Stimulated activated CD4-positive, alpha-beta T cell treated with anti-CD3 and anti-CD28 coated beads, Interleukin-15, amount 100 ng/mL, for 24 hours (primary cell): ENCODE measurements around the gene BBLN.
"Not testable (repeated sequence)": the region's sequence is repeated elsewhere in the genome, so short reads cannot be mapped to it uniquely, and the experiment has no call there.

Experiments
- DNase-seq: peaks from one replicate; pipeline ENCODE4 v3.0.0-alpha.2; 2020

Gene BBLN

DNA sequence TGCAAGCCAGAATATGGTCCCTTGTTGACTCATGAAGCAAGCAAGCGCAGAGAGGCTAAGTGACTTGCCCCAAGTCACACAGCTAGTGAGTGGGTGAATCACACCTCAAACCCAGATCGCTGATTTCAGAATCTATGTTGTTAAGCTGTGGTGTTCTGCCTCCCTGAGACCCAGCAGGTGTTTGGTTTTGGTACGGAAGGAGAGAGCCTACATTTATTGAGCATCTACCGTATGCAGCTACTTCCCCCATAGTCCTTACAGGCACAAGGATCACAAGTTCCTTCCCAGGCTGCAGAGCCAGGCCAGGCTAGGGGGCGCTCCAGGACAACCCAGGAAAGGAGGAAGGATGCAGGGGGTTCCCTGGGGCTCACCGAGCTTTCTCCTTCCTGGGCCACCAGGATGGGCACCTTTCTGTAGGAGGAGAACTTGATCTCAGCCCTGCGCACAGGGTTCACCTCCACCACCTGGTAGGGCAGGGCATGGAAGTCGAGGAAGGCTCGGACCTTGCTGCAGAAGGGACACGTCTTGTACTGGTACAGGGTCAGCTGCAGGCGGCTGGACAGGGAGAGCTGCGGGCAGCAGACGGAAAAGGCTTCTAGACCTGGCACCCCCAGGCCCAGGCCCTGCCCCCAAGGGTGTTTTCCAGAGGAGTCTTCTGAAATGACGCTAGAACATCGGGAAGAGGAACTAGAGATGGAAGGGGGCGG, 35.0 kb upstream of the BBLN start:
- peak; percentile 54 for DNase-seq

DNA sequence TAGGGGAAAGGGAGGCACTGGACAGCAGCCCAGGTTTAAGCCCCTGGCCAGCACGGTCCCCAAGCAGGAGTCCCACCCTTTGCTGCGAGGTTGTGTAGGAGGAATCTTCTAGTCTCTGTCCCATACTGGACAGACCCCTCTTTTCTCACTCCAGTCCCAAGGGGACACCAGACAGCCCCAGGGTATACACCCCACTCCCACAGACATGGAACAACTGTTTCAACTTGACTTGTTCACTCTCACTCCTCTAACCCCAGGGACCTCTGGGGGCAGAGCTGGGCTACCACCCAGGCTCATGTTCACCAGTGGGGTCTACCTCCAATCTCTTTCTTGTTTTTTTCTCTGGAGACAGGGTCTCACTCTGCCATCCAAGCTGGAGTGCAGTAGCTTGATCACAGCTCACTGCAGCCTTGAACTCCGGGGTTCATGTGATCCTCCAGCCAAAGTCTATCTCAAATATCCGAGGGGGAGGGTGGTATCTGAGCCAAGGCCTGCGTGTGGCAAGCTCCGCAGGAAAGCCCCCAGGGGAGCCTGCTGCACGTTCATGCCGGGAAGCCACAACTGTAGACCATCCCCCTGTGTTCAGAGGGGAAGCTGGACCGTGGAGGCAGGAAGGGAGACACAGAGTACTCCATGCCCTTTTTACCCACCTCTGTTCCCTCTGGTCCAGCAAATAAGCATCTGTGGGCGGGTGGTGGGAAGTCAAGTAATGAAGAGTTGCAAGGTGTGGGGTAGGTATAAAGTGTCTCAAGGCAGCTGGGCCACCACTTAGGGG, 34.3 kb upstream of the BBLN start:
- DNase-seq = no peak

DNA sequence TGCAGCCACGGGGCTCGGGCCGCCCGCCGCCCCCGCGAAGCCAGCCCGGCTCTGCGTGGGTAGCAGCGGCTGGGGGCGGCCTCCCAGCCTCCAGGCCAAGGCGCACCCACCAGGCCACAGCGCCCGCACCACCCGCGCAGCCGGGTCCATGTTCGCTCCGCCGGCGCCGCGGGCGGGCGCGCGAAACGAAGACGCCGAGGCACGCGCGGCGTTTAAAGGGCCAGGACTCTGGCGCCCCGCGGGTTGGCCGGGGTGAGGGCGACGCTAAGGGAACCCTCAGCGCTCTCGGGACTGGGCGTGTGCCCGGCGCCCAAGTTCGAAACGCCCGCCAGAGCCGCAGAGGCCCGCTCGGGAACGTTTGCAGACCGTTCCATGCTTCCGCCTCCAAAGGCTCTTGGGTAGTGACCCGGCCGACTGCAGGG, 32.5 kb upstream of the BBLN start, which contains the start of gene PTGES2:
TSS of gene PTGES2 (minus strand) at position 162 of the 422 bp plus-strand sequence. CDS start at position 150, 12 bp downstream.
- peak; percentile 86 for DNase-seq

DNA sequence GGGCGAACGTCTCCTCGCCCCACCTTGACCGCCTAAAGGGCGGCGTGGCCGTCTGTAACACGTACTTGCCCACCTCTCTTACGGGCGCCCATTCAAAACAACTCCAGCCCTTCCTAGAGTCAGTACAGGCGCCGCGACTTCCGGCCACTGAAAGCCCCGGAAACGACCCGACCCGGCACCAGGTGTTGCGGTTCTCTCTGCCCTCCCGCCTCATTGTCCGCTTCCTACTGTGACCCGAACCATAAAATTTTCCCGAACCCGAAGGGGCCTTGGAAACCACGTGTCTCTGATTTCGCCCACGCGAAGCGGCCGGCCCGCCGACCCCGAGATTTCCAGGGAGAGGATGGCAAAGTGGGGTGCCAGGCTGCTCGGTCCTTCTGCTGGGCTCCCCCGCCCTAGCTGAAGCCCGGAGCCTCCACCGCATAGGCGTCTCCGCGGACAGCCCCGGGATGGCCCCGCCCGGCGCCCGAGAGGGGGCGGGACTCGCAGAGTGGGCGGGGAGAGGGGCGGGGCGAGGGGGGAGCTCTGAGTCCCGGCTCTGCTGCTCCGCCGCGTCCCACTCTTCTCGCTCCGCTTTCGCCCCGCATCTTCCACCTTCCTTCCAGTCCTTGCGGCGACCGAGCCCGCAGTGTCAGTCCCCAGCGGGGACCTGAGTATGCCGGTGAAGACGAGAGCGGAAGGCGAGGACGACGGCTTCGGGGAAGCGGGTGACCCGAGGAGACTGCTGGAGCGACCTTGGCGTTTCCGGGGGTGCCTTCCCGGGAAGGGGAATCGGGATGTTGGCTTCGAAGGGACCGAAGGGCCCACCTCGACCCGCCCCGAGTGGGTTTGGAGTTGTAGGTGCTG, 31.9 kb upstream of the BBLN start:
- DNase-seq = peak; percentile 85

DNA sequence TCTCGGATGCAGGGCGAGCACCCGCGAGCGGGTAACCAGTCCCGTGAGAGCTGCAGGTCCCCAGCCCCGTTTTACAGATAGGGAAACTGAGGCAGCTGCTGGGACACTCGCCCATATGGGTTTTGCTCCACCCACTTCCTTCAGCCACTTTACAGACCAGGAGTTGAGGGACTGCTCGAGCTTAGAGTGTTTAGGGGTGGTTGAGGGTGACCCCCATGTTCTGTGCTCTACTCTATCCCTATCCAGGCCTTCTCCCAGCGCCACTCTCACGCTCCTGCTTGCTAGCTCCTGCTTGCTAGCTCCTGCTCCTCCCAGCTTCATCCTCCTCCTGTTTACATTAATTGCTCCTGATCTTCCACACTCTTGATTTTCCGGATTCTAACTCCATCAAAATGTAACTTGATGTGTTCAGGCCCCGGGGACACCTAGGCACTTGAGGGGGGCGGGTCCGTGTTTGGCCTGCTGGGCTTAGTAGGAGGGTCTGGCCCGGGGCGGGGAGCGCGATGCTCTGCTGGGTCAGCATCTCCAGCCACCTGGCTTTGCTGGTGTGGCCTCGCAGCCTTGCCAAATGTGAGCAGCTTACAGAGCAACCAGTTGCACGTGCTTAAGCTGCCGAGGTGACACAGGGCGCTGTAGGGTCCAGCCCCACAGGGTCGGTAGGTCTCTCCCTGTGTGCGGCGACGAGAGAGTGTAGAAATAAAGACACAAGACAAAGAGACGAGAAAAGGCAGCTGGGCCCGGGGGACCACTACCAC, 31.1 kb upstream of the BBLN start:
- no peak for DNase-seq

DNA sequence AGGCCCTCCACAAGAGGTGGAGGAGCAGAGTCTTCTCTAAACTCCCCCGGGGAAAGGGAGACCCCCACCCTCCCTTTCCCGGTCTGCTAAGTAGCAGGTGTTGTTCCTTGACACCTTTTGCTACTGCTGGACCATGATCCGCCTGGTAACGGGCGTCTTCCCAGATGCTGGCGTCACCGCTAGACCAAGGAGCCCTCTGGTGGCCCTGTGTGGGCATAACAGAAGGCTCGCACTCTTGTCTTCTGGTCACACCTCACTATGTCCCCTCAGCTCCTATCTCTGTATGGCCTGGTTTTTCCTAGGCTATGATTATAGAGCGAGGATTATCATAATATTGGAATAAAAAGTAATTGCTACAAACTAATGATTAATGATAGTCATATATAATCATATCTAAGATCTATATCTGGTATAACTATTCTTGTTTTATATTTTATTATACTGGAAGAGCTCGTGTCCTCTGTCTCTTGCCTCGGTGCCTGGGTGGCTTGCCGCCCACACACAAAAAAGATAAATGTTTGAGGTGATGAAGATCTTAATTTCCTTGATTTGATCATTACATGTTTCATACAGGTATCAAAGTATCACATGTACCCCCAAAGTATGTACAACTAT, 30.0 kb upstream of the BBLN start:
- peak; percentile 67 for DNase-seq

DNA sequence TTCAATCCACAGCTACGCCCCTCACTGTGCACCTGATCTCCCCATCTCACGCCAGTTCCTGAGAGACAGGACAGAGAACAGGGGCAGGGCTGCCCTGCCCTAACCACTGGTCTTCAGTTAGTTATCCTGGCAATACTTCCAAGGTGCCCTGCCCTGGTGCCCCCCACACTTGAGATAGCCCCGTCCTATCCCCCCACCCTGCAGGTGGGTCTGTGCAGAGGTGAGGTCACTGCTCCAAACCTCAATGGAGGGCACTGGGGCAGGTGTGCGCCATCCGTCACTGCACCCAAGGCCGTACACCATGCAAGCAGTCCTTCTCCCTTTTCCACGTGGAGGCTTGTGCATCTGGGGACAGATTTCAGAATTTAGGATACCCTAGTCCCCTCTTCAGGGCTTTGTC, 29.4 kb upstream of the BBLN start:
- DNase-seq = not testable (repeated sequence)

DNA sequence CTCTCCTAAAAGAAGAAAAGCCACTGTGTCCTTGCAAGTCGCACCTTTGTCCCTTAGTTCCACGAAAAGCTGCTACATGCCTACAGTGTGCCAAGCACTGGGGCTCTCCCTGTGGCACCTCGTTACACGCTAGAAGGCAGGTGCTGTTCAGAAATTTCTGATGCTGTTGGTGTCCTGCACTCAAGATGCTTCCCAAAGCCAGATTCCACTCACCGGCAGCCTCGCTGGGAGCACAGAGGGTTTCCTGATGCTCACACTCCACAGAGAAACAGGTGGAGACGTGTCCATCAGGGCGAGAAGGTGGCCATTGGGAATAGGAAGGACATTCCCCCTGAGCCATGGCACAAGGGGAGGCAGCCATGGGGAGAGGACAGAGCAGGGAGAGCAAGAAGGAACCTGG, 28.7 kb upstream of the BBLN start:
- DNase-seq = not testable (repeated sequence)

DNA sequence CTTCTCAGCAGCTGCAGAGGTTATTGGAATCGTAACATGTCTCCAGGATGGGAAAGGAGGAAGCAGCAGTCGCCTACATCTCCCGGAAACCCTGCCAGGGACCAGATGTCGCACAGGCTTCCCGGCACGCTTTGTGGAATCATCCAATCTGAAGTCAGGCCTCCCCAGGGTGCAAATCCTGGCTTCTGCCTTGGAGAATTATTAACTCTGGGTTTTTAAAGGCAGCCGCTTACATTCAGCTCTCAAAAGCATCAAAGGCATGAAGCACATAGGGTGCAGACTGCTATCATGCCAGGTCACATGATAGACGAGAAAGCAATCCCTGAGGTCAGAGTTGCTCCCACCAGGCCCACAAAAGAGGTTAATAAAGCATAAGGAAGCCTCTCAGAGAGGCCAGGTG, 27.9 kb upstream of the BBLN start:
- not testable (repeated sequence) for DNase-seq

DNA sequence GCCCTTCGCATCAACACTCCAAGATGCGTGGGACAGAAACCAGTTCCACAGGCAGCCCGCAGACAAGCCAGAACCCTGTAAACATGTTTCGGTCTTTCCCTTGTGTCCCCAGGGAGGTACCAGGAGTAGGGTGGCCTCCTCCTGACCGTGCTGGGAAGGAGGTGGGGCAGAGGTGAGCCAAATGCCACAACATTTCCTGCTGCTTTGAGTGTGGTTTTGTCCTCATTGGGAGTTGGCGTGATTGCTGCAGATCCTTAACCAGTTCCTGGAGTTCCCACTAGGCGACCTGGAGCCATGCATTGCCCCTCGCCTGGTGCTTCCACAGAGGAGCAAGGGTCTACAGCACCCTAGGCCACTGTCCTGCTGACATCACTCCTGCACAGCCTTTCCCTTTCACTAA, 24.5 kb upstream of the BBLN start:
- DNase-seq = not testable (repeated sequence)

DNA sequence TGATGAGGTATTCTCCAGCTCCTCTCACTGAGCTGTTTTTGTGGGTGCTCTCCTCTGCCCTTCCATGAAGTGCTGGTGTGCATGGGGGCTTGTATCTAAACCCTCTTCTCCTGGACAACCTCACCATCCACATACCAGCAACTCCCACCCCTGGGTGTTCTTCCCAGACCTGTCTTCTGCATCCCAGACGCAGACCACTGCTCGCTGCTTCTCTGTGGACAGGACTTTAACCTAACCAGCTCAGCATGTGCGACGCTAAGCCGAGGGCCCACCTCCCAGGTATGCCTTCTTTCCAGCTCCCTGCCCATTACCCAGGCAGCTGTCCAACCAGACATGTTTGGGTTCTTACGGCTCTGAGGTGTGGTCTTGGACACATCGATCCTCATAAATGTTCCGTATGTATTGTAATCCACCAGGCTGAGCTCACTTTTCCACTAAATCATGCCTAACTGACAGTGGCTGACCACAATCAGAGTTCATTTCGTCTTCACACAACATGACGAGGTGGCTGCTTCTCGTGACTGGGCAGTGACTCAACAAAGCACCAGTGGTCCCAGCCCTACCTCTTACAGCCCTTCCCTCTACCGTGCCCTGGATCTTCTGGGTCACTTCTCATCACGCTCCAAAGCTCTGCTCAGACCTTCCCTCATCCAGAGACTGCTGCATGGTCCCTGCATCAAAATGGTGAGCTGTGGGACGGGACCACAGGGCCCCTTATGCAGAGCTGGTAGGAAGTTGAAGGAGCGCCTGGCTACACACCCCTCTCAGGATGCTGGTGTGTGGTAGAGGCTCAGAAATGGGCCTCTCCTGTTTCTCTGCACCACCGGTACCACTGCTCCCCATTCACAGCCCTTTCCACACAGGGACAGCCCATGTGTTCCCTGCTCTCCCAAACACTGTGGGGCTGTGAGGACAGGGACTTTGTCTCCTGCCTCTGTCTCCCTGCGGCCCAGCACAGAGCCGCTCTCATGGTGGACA, 23.0 kb upstream of the BBLN start:
- DNase-seq = no peak

DNA sequence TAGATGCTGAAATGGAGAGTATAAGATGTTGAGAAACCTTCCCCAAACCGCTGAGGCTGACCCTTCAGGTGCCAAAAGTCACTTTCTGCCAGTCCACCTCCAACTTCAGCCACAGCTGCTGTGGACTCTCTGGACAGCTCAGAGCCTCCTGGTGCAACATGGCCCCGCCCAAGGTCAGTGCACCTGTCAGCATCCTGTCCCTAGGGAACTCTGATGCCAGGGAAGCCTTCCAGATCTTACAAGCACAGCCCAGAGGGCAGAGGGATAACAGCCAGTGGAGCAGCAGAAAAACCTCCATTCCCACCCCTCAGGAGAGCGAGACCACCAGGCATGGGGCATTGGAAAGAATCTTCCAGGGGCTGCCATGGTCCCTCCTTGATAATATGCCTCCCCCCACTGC, 22.1 kb upstream of the BBLN start:
- no peak for DNase-seq

DNA sequence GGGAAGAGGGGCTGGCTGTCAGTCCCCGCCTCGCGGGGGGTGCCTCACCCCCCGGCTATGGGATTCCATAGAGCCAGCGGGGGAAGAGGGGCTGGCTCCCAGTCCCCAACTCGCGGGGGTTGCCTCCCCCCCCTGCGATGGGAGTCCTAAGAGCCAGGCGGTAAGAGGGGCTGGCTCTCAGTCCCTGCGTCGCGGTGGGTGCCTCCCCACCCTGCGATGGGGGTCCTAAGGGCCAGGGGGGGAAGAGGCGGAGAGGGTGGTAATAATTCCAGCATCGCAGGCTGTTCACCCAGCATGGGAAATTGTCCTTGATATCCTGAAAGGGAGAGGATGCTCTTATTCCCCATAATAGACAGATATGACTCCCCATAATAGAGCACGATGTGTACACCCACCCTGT, 20.4 kb upstream of the BBLN start:
- DNase-seq = no peak

DNA sequence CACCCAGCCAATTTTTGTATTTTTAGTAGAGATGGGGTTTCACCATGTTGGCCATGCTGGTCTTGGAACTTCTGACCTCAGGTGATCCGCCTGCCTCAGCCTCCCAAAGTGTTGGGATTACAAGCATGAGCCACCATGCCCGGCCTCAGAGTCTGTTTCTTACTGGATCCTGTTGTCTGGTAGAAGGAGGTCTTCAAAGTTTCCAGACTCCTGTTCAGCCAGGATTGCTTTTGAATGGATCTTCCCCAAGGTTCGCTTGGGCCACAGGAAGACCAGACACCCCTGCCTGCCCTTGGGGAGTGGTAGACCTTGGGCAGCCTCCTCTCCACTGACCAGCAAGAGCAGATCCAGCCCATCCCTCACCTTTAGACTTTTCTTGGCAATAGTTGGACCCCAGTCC, 18.5 kb upstream of the BBLN start:
- DNase-seq = no peak

DNA sequence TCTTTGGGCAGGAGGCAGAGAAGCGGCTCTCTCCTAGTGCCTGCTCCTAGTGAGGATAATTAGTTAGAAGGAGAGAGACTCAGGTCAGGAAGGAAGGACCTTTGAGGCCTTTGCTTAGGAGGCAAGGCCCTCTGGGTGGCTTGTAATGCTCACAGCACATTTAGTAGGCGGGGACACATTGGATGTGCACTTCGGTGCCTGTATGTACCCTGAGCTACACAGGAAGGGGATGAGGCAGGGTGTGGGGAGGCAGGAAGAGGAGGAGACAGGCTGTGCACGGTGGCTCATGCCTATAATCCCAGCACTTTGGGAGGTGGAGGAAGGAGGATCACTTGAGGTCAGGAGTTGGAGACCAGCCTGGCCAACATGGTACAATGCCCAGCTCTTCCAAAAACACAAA, 18.0 kb upstream of the BBLN start:
- no peak for DNase-seq

DNA sequence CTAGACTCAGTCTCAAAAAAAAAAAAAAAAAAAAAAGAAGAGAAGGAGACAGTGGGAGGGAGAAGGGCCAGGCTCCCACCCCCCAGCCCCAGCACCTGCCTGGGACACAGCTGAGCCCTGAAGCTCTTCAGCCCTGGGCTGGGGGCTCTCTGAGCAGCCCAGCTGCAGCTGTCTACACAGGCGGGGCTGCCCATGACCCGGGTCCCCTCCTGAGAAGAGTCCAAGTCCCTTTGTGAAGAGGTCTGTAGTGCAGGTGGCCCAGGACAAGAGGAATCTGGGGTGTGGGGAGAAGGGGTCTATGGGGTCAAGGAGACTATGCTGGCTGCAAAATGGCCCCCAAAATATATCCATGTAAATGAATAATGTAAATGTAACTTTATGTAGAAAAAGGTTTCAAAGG, 17.5 kb upstream of the BBLN start:
- no peak for DNase-seq

DNA sequence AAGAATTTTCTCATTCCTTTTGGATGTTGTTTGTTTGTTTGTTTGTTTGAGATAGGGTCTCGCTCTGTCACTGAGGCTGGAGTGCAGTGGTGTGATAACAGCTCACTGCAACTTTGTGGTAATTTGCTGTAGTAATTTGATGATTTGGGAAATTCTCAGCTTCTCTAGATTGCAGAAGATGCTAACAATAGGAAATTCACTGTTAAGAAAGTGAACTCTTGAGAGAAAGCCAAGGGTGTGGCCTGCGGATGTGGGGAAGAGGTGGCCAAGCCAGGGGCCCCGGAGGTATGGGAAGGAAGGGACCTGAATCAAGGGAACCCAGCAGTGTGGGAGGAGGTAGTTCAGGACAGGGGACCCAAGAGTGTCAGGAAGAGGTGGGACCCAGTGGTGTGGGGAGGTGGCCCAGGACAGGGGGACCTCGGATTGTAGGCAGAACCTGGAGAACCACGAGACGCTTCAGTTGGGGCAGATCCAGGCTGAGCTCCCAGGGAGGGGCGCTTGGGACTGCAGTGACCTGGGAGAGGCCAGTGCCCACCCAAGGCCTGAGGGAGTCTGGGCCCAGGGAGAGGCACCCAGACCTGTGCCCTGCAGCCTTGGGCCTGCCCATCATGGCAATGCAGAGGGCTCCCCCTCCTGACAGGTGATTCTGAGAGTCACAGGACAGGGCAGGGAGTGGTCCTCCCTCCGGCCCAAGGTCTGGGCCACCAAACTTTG, 16.4 kb upstream of the BBLN start:
- no peak for DNase-seq

DNA sequence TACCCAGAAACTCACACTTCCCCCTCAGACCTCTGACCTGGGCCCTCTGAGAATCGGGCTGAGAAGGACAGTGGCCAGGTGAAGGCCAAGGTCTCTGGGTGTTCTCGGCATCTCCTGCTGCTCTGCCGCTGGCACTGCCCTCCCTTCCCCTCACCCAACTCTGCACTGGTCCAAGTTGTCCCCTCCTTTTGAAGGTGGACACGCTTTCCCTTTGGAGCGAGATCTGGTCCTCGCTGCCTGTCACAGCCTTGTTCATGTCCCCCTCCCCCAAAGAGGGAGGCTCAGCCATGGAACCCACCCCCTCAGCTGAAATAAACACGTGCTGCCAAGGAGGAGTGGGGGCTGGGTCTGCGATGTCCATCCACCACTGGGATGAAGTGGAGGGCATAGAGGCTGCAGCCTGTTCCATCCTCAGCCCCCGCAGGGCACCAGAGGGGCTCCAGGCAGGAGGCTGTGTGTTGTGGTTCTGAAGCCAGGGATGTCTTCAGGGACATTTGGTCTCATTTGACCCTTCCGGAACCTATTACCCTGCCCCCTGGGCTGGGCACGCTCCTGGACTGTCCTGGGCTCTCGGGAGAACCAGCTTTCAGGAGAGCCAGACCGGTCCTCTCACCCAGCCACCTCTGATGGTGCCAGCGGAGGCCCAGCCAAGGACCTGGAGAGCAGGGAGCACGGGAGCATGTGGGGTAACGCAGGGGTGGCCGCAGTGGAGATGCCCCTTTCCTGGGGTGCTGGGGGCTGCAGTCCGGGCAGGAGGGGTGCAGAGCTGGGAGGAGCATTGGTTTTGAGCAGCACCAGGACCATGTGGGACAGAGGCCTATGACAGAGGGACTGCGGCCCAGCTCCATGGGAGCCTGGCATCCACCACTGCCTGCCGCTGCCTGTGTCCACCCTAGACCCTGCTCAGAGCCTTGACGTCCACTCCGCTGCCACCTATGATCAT, 15.6 kb upstream of the BBLN start:
- no peak for DNase-seq

DNA sequence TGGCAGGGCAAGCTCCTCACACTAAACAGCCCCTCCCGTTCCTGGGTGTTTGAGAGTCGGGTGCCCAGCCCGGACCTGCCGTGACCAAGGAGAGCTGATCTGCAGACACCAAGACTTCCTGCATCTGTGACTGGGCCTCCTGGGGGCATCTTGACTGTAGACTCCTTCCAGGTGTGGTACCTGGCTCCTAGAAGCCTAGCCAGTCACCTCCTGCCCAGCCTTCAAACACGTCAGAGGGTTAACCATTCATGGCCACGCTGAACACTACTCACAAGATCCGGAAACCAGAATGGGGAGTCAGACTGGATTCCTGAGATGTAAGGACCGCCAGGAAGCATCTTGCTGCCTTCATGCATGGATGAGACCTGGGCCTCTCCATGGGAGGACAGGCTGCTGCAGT, 14.5 kb upstream of the BBLN start:
- no peak for DNase-seq
